ENCODE measurements around the gene KLHL6. TPM values are rescaled to one million over a fixed set of nuclear protein-coding genes. Genes with fewer than 3 reads are reported as not detected.

The KLHL6 gene
- total RNA-seq, 1 experiment from 2014 or later: not detected

- Histone ChIP-seq H4K20me1 (ENCODE audit: control insufficient read depth, insufficient read depth, insufficient read length) (no peaks in the 10 kb centered on the region), H2BK20ac (ENCODE audit: low read depth, low read length, poor library complexity, severe bottlenecking) (no peak overlapping the region), H2BK120ac (ENCODE audit: low read depth, low read length, poor library complexity, severe bottlenecking) (no peak overlapping the region), H3K23me2 (ENCODE audit: insufficient read length, low read depth, low read length, poor library complexity, severe bottlenecking) (no peaks in the 10 kb centered on the region), H2BK12ac (ENCODE audit: insufficient read length, low read depth, low read length) (no peak overlapping the region), H3K23ac (ENCODE audit: insufficient read length, low read depth, low read length) (no peak overlapping the region), H3K79me1 (ENCODE audit: insufficient read depth, low read depth, low read length, poor library complexity, severe bottlenecking) (no peaks in the 10 kb centered on the region), H3K14ac (ENCODE audit: insufficient read depth, low read length) (no peak overlapping the region), H3K9ac (ENCODE audit: extremely low read depth, insufficient read length, low read length) (no peak overlapping the region), H3K18ac (ENCODE audit: insufficient read length, low read depth, low read length) (no peak overlapping the region), H3K79me2 (ENCODE audit: insufficient read depth, low read length) (no peaks in the 10 kb centered on the region), H2BK15ac (ENCODE audit: low read depth, low read length) (no peak overlapping the region), H3K27me3 (ENCODE audit: insufficient read depth, low read length) (no peaks in the 10 kb centered on the region), H3K4me1 (ENCODE audit: insufficient read depth, low read length) (no peaks in the 10 kb centered on the region), H2AFZ (ENCODE audit: low read length) (no peak overlapping the region), H4K8ac (replicated peaks; ENCODE audit: insufficient read length, low read depth, low read length) (no peak overlapping the region), H3K4me2 (ENCODE audit: insufficient read depth, insufficient read length, low read length) (no peak overlapping the region), H3K56ac (ENCODE audit: insufficient read length, low read depth, low read length) (no peak overlapping the region), H3T11ph (ENCODE audit: low read length) (no peak overlapping the region), H2BK5ac (ENCODE audit: insufficient read length, low read length) (no peak overlapping the region), H2AK5ac (ENCODE audit: insufficient read length, low read length) (no peak overlapping the region), H4K91ac (ENCODE audit: insufficient read length, low read depth, low read length) (no peak overlapping the region), H3K4ac (ENCODE audit: low read depth, low read length) (no peak overlapping the region), H3K27ac (ENCODE audit: insufficient read length, low read depth, low read length) (no peak overlapping the region), H3K9me3 (ENCODE audit: control insufficient read depth, low read depth, low read length) (no peaks in the 10 kb centered on the region), H4K5ac (ENCODE audit: insufficient read length, low read depth, low read length) (no peak overlapping the region)
- TF ChIP-seq CTCF (conservative IDR thresholded peaks at IDR 0.05): peak; percentile 53
- H3K4me3 Mint-ChIP-seq: no peak overlapping the region
- no peak for DNase-seq
- no peaks in the 10 kb centered on the region for H3K27me3 Mint-ChIP-seq (ENCODE audit: low read depth)
- H3K9me3 Mint-ChIP-seq: no peaks in the 10 kb centered on the region
- WGBS (ENCODE audit: extremely low coverage, insufficient read length, low lambda C conversion rate): 100% methylated on average over 1 of the region's 1 CpG
- no peaks in the 10 kb centered on the region for H3K4me1 Mint-ChIP-seq
- H3K27ac Mint-ChIP-seq: no peak overlapping the region
- H3K36me3 Mint-ChIP-seq (ENCODE audit: insufficient read depth in 1 of 3, low read depth in 3 of 3): no peaks in the 10 kb centered on the region
These were observed 51.8 kb downstream of the KLHL6 start for GRCh38 chr3:183503746-183504145.

All from H9 (cell line).